Activated CD4-positive, alpha-beta T cell treated with anti-CD3 and anti-CD28 coated beads, Interleukin-10, Interleukin-2, amounts not matched to agents 100 ng/mL and 50 ng/mL, durations not matched to agents 16 hours and 8 hours (primary cell): Measurements from ENCODE around the gene AMBRA1.

Source experiments
- DNase-seq: peaks from one replicate; pipeline ENCODE4 v3.0.0-alpha.2; 2020

The AMBRA1 gene

DNA sequence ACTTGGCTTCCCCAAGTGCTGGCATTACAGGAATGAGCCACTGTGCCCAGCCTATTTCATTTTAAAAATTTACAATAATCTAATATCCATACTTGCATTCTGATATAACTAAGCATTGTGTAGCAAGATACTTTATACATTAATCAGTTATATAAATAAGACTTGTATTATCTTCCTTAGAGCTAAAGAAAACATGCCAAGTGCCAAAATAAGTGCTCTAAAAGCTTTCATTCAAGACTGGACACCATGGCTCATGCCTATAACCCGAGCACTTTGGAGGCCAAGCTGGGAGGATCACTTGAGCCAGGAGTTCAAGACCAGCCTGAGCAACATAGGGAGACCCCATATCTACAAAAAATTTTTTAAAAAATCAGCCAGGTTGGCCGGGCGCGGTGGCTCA, 123.9 kb downstream of the AMBRA1 start:
- DNase-seq = no peak

DNA sequence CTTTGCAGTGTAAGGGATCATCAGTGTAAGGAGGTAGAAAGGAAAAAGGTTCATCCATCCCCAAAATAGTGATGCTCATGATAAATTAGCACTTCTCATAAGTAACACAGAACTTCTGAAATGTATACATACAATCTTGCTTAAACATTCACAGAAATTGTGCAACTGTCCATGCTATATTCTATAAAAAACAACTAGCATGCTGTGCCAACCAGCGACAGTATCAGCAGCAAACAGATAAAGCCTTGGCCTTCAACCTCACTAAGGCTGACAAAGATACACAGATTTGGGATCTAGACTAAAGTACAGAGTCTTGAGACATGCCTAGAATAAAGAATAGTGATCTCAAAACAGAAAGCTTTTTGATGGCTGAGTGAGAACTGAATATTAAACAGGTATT, 128.1 kb downstream of the AMBRA1 start:
- no peak for DNase-seq

DNA sequence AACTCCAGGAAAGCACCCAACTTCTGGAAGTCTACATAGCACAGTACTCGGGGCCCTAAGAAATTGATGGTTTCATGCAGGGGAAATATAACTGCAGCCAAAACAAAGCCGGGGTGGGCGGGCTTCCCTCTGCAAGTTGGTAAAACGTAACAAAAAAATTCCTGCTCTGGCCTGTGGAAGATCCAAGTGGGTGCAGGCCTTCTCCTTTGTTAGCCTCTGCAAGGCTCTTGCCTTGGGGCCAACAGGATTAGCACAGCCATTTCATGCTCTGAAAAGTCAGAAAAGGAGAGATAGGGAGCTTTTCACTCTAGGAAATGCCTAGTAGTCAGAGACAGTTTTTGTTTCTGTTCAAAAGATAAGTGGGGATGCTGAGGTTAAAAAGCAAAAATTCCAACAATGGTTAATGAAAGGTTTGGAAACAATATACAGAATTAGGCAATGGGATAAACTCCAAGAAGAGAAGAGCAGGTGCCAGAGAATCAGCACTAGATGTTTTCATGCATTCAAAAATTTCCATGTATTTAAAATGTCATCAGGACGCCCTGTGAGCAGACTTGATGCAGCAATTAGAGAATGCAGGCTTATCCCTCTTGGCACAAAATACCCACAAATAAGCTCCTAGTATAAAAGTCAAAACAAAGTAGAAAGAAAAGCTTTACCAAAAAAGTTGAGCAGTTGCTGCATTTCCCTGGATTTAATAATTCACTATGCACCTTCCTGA, 130.0 kb downstream of the AMBRA1 start:
- DNase-seq = no peak

GRCh38 chr11:46461461-46461927, 132.3 kb downstream of the AMBRA1 start:
- no peak for DNase-seq

DNA sequence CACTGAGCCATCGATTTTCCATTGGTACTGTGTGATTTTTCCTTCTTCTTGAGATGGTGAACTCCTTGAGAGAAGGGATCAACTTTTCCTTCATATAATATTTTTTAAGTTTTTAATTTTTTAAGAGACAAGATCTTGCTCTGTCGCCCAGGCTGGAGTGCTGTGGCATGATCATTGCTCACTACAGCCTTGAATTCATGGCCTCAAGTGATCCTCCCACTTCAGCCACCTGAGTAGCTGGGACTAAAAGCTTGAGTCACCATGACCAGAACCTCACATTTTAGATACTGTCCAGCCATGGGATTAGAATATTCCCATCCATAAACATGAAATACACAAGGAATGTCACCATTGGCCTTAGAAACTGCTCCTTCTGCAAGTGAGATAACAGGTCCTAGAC, 135.3 kb downstream of the AMBRA1 start:
- no peak for DNase-seq

DNA sequence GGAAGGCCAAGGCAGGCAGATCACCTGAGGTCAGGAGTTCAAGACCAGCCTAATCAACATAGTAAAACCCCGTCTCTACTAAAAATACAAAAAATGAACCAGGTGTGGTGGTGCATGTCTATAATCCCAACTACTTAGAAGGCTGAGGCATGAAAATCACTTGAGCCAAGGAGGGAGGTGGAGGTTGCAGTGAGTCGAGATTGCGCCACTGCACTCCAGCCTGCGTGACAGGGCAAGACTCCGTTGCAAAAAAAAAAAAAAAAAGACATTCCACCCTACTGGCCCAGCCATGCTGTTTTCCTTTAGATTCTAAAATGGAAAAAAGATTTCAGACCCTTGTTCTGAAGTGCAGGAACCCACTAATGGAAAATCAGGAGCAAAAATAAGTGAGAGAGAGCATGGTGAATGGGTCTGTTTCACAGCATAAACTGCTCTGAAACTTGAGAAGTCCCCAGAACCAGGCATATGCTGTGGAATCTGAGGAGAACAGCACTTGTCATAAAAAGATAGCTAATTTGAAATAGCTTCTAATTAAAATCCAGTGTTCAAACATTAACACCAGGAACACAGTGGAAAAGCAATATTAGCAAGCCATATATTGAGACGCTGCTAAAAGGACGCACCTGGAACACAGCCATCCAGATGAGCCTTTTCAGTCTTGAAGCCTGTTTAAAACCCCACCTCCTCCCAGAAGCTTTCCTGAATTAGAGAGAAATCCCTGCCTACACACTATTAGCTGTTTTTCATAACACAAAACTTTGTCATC, 136.0 kb downstream of the AMBRA1 start:
- no peak for DNase-seq

DNA sequence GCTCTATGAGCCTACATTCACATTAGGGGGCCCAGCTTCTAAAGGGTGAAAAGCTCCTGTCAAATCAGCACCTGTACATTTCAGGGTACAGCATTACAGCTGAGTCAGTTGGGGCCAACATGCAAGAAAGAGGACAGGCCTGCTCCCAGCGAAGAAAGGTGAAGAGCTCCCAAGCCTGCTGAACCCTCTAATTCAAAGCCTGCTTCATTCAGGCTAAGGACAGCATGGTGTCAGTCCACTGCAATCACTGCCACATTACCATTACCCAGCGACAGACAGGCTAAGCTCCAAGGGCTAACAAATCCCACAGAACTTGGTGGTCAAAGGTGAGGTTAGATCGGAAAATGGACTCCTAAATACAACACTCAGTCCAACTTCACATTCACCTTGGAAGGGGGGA, 136.8 kb downstream of the AMBRA1 start:
- DNase-seq = no peak

GRCh38 chr11:46456269-46457001, 137.4 kb downstream of the AMBRA1 start:
- no peak for DNase-seq

DNA sequence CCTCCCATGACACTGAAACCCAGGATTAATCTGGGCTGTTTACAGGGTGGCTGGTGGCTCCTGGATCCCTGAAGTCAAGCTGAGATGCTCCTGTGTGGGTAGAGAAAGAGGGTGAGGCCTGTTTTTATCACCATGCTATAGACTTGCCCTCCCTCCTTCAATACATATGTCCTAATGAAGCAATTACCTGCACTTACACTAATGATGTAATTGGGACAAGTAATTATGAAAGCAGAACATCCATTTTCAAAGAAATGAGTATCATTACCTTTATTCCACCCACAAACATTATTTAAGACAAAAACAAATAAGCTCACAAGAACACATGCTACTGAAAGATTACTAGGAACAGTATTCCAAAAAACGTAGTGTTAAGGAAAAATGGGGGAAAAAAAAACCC, 138.0 kb downstream of the AMBRA1 start:
- no peak for DNase-seq

DNA sequence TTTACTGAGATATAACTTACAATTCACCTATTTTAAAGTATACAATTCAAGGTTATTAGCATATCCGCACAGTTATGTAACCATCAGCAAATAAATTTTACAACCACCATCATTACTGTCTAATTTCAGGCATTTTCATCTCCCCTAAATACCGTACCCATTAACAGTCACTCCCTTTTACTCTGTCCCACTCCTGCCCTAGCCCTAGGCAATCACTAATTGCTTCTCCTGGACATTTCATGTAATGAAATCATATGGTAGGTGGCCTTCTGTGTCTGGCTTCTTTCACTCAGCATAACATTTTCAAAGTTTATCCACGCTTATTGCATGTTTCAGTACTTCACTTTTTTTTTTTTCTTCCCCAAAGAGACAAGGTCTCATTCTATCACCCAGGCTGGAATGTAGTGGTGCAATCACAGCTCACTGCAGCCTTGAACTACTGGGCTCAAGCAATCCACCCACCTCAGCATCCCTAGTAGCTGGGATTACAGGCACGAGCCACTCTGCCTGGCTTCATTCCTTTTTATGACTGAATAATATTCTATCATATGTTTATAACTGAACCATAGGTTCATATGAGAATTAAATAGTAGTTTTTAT, 140.8 kb downstream of the AMBRA1 start:
- no peak for DNase-seq

GRCh38 chr11:46451759-46452158, 142.1 kb downstream of the AMBRA1 start:
- DNase-seq = no peak

GRCh38 chr11:46450846-46451477, 142.9 kb downstream of the AMBRA1 start:
- DNase-seq = no peak

DNA sequence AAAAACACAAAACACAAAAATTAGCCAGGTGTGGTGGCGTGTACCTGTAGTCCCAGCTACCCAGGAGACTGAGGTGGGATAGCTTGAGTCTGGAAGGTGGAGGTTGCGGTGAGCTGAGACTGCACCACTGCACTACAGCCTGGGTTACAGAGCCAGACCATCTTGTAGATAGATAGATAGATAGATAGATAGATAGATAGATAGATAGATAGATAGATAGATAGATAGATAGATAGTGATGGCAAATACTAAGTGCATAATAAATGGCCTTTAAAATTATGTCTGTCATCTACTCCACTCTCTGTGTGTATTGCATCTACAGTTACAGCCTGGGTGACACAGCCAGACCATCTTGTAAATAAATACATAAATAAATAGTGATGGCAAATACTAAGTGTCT, 146.3 kb downstream of the AMBRA1 start:
- DNase-seq = no peak

- DNase-seq = no peak
Observed at GRCh38 chr11:46445920-46446771, 147.7 kb downstream of the AMBRA1 start.

- no peak for DNase-seq
Observed at GRCh38 chr11:46445192-46445919, 148.5 kb downstream of the AMBRA1 start.

GRCh38 chr11:46444305-46444704, 149.5 kb downstream of the AMBRA1 start:
- no peak for DNase-seq

DNA sequence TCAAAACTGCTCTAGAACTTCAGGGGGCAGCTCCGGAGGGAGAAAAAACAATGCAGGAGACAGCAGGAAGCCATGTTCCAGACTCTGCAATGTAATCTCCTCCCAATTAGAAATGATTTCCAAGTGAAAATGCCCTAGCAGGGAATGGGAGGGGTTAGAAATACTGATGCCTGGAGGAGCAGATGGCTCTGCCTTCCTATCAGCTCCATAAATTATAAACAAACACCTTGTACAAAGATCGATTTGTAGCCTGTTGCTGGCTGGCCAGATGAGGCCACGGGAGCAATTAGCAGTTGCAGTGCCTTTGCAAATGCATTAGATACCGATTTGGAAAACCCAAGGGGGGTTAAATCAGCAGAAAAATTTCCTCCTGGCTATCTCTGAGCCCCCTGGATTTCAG, 155.6 kb downstream of the AMBRA1 start:
- DNase-seq = no peak

- DNase-seq = no peak
Observed at GRCh38 chr11:46437122-46437689, 156.6 kb downstream of the AMBRA1 start.

GRCh38 chr11:46436113-46436512, 157.7 kb downstream of the AMBRA1 start:
- DNase-seq = no peak

DNA sequence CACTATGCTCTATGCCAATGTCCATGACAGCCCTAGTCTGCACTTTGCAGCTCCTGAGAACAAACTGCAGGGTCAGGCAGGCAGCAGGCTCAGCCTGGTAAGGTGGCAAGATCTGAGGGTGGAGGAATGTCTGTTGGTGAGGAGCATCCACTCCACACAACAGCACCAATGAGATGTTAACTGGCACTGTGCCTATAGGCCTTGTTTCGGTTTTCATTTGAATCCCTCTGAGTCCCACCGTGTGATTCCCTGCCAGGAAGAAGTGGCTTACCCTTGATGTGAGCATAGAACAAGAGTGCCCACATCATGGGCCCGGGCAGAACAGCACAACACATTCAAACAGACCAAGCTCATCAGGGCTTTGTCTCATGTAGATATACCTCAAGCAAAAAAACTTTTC, 158.1 kb downstream of the AMBRA1 start:
- no peak for DNase-seq

DNA sequence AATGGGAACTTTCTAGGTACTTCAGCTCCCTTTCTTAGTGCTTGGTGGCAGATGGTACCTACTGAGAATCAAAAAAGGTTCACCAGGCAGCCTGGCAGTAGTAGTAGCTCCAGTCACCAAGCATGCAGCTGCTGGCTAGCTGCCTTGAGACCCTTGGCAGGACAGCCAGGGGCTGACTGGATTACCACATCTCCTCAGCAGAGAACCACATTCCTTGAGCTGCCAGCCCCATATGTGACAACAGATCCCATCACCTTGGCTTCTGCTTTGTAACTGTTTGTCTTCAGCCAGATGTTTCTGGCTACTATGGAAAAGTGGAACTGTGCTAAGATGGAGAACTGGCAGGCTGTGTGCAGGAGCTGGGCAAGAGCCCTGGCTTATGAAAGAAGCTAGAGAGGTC, 162.6 kb downstream of the AMBRA1 start:
- no peak for DNase-seq
